ENCODE data around the gene UBE2E2. TPM values are rescaled to one million over a fixed set of nuclear protein-coding genes. Genes with fewer than 3 reads are reported as not detected.

The UBE2E2 gene
- total and polyA plus RNA-seq, 2 experiments from 2014 or later, result 29.0 to 75.4 TPM

- no peak overlapping the region for H3K4me3 ChIP-seq
- TF ChIP-seq EZH2phosphoT487 (IDR thresholded peaks at IDR 0.05; ENCODE audit: insufficient read depth, low read depth) (no peak), EZH2 (IDR thresholded peaks at IDR 0.05; ENCODE audit: insufficient read depth, poor library complexity, severe bottlenecking) (no peak)
- no peaks in the 10 kb centered on the region for H3K9me3 ChIP-seq (ENCODE audit: low read depth)
- 76 to 78% methylated on average over 4 of the region's 4 CpGs for WGBS, 2 experiments (ENCODE audit: low coverage in 1 of 2, low lambda C conversion rate in 2 of 2, missing lambda C conversion rate in 2 of 2)
- H3K4me1 ChIP-seq (ENCODE audit: insufficient read depth), result no peaks in the 10 kb centered on the region
- H3K27me3 ChIP-seq (replicated peaks; ENCODE audit: insufficient read depth), result no peaks in the 10 kb centered on the region
- no peaks in the 10 kb centered on the region; the same call in 1 of the 2 replicates for H3K79me2 ChIP-seq (ENCODE audit: insufficient read depth)
- no peak overlapping the region for H3K4me2 ChIP-seq (ENCODE audit: unreplicated experiment)
- peak; percentile 1 for DNase-seq
- no peak overlapping the region for H3K27ac ChIP-seq
- in situ Hi-C loops (cut with MboI), result no loop called here
- H2AFZ ChIP-seq, result no peak overlapping the region
- H3F3A ChIP-seq (ENCODE audit: insufficient read depth), result no peaks in the 10 kb centered on the region
- no peaks in the 10 kb centered on the region for H3K36me3 ChIP-seq (ENCODE audit: low read depth)
- H4K20me1 ChIP-seq (ENCODE audit: insufficient read depth), result no peaks in the 10 kb centered on the region
- H3K9ac ChIP-seq, result no peak overlapping the region
- no peaks in the 10 kb centered on the region for H3K9me2 ChIP-seq (ENCODE audit: insufficient read depth)
Observed at GRCh38 chr3:23474580-23475357, 271.6 kb downstream of the UBE2E2 start.

GRCh38 chr3:23475446-23475845 lies 272.3 kb downstream of the UBE2E2 start:
- no peak overlapping the region for H3K4me2 ChIP-seq (ENCODE audit: unreplicated experiment)
- no peaks in the 10 kb centered on the region for H3F3A ChIP-seq (ENCODE audit: insufficient read depth)
- H3K4me3 ChIP-seq, result no peak overlapping the region
- TF ChIP-seq EZH2phosphoT487 (IDR thresholded peaks at IDR 0.05; ENCODE audit: insufficient read depth, low read depth), result no peak
- no peaks in the 10 kb centered on the region for H3K36me3 ChIP-seq (ENCODE audit: low read depth)
- no peak overlapping the region for H2AFZ ChIP-seq
- no peak overlapping the region for H3K27ac ChIP-seq
- no peaks in the 10 kb centered on the region; the same call in 1 of the 2 replicates for H3K79me2 ChIP-seq (ENCODE audit: insufficient read depth)
- in situ Hi-C loops (cut with MboI), result no loop called here
- no peaks in the 10 kb centered on the region for H3K4me1 ChIP-seq (ENCODE audit: insufficient read depth)
- DNase-seq, result no peak
- H3K9me2 ChIP-seq (ENCODE audit: insufficient read depth), result no peaks in the 10 kb centered on the region
- H3K9ac ChIP-seq, result no peak overlapping the region
- no peaks in the 10 kb centered on the region for H3K9me3 ChIP-seq (ENCODE audit: low read depth)
- H3K27me3 ChIP-seq (replicated peaks; ENCODE audit: insufficient read depth), result no peaks in the 10 kb centered on the region
- 98 to 100% methylated on average over 2 of the region's 2 CpGs for WGBS, 2 experiments (ENCODE audit: low coverage in 1 of 2, low lambda C conversion rate in 2 of 2, missing lambda C conversion rate in 2 of 2)
- no peaks in the 10 kb centered on the region for H4K20me1 ChIP-seq (ENCODE audit: insufficient read depth)

- Histone ChIP-seq H3K4me2 (ENCODE audit: unreplicated experiment) (no peak overlapping the region), H3K9ac (no peak overlapping the region), H3K9me3 (ENCODE audit: low read depth) (no peaks in the 10 kb centered on the region), H3K27ac (no peak overlapping the region), H4K20me1 (ENCODE audit: insufficient read depth) (no peaks in the 10 kb centered on the region), H3K4me1 (ENCODE audit: insufficient read depth) (no peaks in the 10 kb centered on the region), H3K27me3 (replicated peaks; ENCODE audit: insufficient read depth) (no peaks in the 10 kb centered on the region), H3K36me3 (ENCODE audit: low read depth) (no peaks in the 10 kb centered on the region), H3K9me2 (ENCODE audit: insufficient read depth) (no peaks in the 10 kb centered on the region), H3K79me2 (ENCODE audit: insufficient read depth) (no peaks in the 10 kb centered on the region; the same call in 1 of the 2 replicates), H3F3A (ENCODE audit: insufficient read depth) (no peaks in the 10 kb centered on the region), H2AFZ (no peak overlapping the region), H3K4me3 (no peak overlapping the region)
- TF ChIP-seq EZH2phosphoT487 (IDR thresholded peaks at IDR 0.05; ENCODE audit: insufficient read depth, low read depth) (no peak), EZH2 (IDR thresholded peaks at IDR 0.05; ENCODE audit: insufficient read depth, poor library complexity, severe bottlenecking) (no peak)
- DNase-seq, result peak; percentile 24
- 72 to 77% methylated on average over 3 of the region's 3 CpGs for WGBS, 2 experiments (ENCODE audit: low coverage in 1 of 2, low lambda C conversion rate in 2 of 2, missing lambda C conversion rate in 2 of 2)
- in situ Hi-C loops (cut with MboI), result no loop called here
Observed at GRCh38 chr3:23479026-23479425, 275.9 kb downstream of the UBE2E2 start.

- H3K27me3 ChIP-seq (replicated peaks; ENCODE audit: insufficient read depth), result no peaks in the 10 kb centered on the region
- no peaks in the 10 kb centered on the region for H3F3A ChIP-seq (ENCODE audit: insufficient read depth)
- no peak overlapping the region for H3K27ac ChIP-seq
- TF ChIP-seq EZH2 (IDR thresholded peaks at IDR 0.05; ENCODE audit: insufficient read depth, poor library complexity, severe bottlenecking) (no peak), EZH2phosphoT487 (IDR thresholded peaks at IDR 0.05; ENCODE audit: insufficient read depth, low read depth) (no peak)
- H3K4me2 ChIP-seq (ENCODE audit: unreplicated experiment), result no peak overlapping the region
- no peaks in the 10 kb centered on the region; the same call in 1 of the 2 replicates for H3K79me2 ChIP-seq (ENCODE audit: insufficient read depth)
- no peak overlapping the region for H3K9ac ChIP-seq
- no peaks in the 10 kb centered on the region for H3K4me1 ChIP-seq (ENCODE audit: insufficient read depth)
- WGBS, 2 experiments (ENCODE audit: low coverage in 1 of 2, low lambda C conversion rate in 2 of 2, missing lambda C conversion rate in 2 of 2), result 94 to 97% methylated on average over 7 of the region's 7 CpGs
- no peaks in the 10 kb centered on the region for H4K20me1 ChIP-seq (ENCODE audit: insufficient read depth)
- in situ Hi-C loops (cut with MboI), result no loop called here
- no peaks in the 10 kb centered on the region for H3K36me3 ChIP-seq (ENCODE audit: low read depth)
- no peaks in the 10 kb centered on the region for H3K9me3 ChIP-seq (ENCODE audit: low read depth)
- no peaks in the 10 kb centered on the region for H3K9me2 ChIP-seq (ENCODE audit: insufficient read depth)
- no peak overlapping the region for H2AFZ ChIP-seq
- no peak overlapping the region for H3K4me3 ChIP-seq
- DNase-seq, result no peak
Observed at GRCh38 chr3:23479615-23480328, 276.6 kb downstream of the UBE2E2 start.
